HG03135 (cell line): Measurements from ENCODE around the gene SYAP1.
"Not testable (repeated sequence)": the region's sequence is repeated elsewhere in the genome, so short reads cannot be mapped to it uniquely, and the experiment has no call there.

Experiments
- ATAC-seq: cut with Tn5 transposase; IDR thresholded peaks from one replicate; pipeline ENCODE4 v1.9.1; 2021; ENCODE audit warnings: mild to moderate bottlenecking, moderate library complexity; ENCODE audit not compliant: unreplicated experiment

The SYAP1 gene

GRCh38 chrX:16774746-16775145 is 55.3 kb downstream of the SYAP1 start:
- ATAC-seq = no peak

GRCh38 chrX:16778545-16778944 is 59.1 kb downstream of the SYAP1 start:
- no peak for ATAC-seq

DNA sequence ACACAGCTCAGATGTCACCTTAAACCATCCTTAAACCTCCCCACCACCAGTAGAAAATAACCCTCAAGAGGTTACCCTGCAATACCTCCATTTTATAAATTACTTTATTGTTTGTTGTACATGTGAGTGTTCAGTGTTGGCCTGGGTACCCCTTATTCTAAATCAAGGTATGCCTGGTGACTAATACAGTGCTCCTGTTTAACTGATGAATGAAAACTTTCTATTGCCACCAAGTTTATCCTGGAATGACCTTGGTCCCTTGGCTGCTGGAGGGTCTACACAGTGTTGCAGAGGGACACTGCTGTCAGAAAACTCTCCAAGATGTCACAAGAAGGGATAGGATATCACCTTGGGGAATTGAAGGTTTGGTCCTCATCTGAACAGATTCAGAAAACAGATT is 59.6 kb downstream of the SYAP1 start:
- ATAC-seq = no peak

GRCh38 chrX:16779815-16780214 is 60.4 kb downstream of the SYAP1 start:
- not testable (repeated sequence) for ATAC-seq

DNA sequence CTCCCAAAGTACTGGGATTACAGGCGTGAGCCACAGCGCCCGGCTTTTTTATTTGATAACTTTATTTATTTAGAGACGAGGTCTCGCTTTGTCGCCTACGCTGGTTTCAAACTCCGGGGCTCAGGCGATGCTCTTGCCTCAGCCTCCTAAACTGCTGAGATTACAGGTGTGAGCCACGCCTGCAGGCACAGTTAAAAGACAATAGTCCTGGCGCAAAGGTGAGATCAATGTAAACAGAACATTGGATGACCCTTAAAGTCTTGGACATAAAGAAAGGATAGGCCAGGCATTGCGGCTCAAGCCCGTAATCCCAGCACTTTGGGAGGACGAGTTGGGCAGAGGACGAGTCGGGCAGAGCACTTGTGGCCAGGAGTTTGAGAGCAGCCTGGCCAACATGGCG is 64.0 kb downstream of the SYAP1 start:
- ATAC-seq = no peak

- ATAC-seq = not testable (repeated sequence)
Observed at GRCh38 chrX:16784440-16784839, 65.0 kb downstream of the SYAP1 start.

GRCh38 chrX:16785247-16786138 is 66.1 kb downstream of the SYAP1 start:
- no peak for ATAC-seq

GRCh38 chrX:16786139-16786790 is 66.9 kb downstream of the SYAP1 start, which contains the start of gene TXLNG:
Gene TXLNG (plus strand): TSS chrX:16786466. CDS start chrX:16786488, 22 bp downstream.
- peak; percentile 99 for ATAC-seq

DNA sequence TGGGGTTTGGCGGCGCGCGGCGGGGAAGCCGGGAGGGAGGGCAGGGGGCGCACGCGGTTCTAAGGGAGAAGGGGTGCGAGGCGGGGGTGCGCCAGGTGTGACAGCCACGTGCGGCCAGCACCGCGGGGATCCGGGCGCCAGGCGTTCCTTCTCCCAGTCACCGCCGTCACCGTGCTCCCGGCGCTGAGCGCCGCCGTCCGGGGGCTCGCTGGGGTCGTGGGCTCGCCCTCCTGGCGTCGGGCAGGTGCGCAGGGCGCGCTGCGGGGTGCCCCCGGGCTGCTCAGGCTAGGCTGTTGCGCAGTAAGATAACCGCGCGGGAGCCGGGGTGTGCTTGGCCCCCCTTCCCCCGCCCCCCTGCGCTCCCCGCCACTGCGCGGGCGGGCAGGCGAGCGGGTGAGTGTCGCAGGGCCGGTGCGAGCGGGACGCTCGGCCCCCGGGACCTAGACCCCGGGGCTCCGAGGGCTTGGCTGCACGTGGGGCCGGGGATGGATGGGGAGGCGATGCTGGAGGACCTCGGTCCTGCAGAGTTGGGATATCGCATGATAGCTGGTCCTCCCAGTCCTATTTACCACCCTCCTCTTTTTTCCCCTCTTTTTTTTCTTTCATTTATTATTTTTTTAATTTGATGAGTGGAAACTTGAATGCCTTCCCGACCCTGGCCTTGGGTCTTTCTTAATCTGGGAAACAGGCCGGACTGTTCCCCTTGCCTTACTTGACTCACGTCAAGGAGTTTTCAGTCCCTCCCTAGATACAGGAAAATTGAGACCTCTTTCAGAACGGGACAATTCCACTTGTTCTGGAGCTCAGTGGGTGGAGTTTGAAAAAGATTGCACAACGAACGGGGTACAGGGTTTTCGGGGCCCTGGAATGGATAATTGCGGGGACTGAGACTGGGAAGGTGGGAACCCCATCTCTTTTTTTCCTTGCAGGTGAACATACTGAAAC is 67.7 kb downstream of the SYAP1 start:
- peak; percentile 29 for ATAC-seq

GRCh38 chrX:16788477-16788876 is 69.1 kb downstream of the SYAP1 start:
- no peak for ATAC-seq

GRCh38 chrX:16796298-16796697 is 76.9 kb downstream of the SYAP1 start:
- no peak for ATAC-seq

- ATAC-seq = no peak
Observed at GRCh38 chrX:16797358-16797757, 77.9 kb downstream of the SYAP1 start.

DNA sequence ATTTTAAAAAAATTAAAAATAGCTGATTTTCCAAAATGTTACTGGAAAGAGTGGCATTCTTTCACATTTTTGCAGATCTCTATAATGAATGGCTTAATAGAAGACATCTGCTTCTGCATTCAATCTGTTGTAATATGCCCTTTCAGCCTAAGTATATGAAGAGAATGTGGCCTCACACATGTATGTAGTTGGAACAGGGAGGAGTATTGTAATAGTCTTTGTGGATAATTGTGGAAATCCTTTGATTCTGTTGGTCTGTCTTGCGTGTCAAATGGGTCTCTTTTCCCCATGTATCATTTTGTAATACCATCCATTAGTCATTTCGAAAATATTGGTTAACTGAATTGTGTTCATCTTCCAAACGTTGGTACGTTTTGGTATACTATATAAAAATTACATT is 78.4 kb downstream of the SYAP1 start:
- ATAC-seq = no peak

DNA sequence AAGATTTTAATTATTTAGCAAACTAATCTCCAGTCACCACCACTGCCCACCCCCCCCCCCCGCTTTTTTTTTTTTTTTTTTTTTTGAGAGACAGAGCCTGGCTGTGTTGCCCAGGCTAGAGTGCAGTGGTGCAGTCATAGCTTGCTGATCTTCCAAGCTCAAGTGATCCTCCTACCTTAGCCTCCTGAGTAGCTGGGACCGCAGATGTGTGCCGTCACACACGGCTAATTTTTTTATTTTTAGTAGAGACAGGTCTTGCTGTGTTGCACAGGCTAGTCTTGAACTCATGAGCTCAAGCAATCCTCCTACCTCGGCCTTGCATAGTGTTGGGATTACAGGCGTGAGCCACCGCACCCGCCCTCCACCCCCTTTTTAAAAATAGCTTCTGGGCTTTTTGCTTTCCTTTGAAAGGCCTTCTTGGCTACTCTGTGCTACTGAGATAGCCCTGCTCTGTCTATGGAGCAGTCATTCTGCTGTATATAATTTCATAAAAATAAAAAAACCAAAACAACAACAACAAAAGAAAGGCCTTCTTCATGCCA is 85.6 kb downstream of the SYAP1 start:
- ATAC-seq = no peak

DNA sequence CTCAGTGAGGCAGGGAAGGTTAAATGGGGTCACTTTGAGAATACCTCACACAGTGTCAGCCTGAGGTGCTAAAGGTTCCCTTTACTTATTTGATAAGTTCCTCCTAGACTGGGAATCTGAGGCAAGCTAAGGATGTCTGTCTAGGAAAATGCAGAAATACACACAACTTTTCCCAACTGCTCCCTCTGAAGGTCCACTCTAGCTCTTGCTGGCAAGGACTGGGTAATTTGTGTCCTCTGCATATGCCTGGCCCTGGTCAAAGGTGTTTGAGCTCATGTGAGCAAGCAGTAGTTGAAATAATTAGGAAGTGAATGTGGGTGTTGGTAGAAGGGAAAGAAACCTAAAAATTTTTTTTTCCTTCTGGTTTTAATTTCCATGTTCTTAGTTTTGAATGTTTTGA is 88.1 kb downstream of the SYAP1 start:
- no peak for ATAC-seq

GRCh38 chrX:16807976-16808542 is 88.6 kb downstream of the SYAP1 start:
- no peak for ATAC-seq

GRCh38 chrX:16814597-16814996 is 95.2 kb downstream of the SYAP1 start:
- no peak for ATAC-seq
